ENCODE results near the gene APOA1. TPM values are rescaled to one million over a fixed set of nuclear protein-coding genes. Genes with fewer than 3 reads are reported as not detected.

The APOA1 gene
- polyA plus RNA-seq, 4 donors: 62.3 to 22,236 (median 8,002) TPM

GRCh38 chr11:116787436-116787785 lies 50.0 kb downstream of the APOA1 start:
- WGBS, 3 donors: 0 to 1% (median 0%) methylated on average over 15 of the region's 15 CpGs
- DNase-seq: no peak
- Histone ChIP-seq H3K27ac (ENCODE audit: low read depth in 1 of 3, low read length in 2 of 3) (peak overlapping the region; percentile 79 to 92 (median 84)), H3K4me1 (ENCODE audit: control insufficient read depth in 3 of 3, insufficient read depth in 2 of 3, low read depth in 1 of 3, low read length in 2 of 3) (peaks cover 6 to 33% (median 8%) of the 10 kb centered on the region in 3 donors), H3K9me3 (ENCODE audit: control insufficient read depth in 2 of 2, insufficient read depth in 1 of 2, low read depth in 1 of 2, low read length in 1 of 2) (no peaks in the 10 kb centered on the region), H3K27me3 (ENCODE audit: control insufficient read depth in 3 of 3, insufficient read depth in 3 of 3, low read length in 3 of 3) (no peaks in the 10 kb centered on the region), H3K4me3 (ENCODE audit: low read depth in 1 of 3, low read length in 3 of 3) (peak overlapping the region; percentile 86 to 89 (median 87)), H3K36me3 (ENCODE audit: control insufficient read depth in 3 of 3, insufficient read depth in 2 of 3, low read depth in 1 of 3, low read length in 3 of 3) (peaks cover 11 to 32% (median 17%) of the 10 kb centered on the region in 3 donors)
- no peak for FAIRE-seq

GRCh38 chr11:116786966-116787365 lies 50.5 kb downstream of the APOA1 start:
- no peak for FAIRE-seq
- H3K36me3 ChIP-seq (ENCODE audit: control insufficient read depth in 3 of 3, insufficient read depth in 2 of 3, low read depth in 1 of 3, low read length in 3 of 3): peaks cover 12 to 34% (median 20%) of the 10 kb centered on the region in 3 donors
- H3K4me1 ChIP-seq (ENCODE audit: control insufficient read depth in 3 of 3, insufficient read depth in 2 of 3, low read depth in 1 of 3, low read length in 2 of 3): peaks cover 6 to 28% (median 6%) of the 10 kb centered on the region in 3 donors
- peak overlapping the region; percentile 86 to 89 (median 87) for H3K4me3 ChIP-seq (ENCODE audit: low read depth in 1 of 3, low read length in 3 of 3)
- peak overlapping the region in 1 of 3 donors; percentile 92 for H3K27ac ChIP-seq (ENCODE audit: low read depth in 1 of 3, low read length in 2 of 3)
- DNase-seq: no peak
- WGBS, 3 donors: 42 to 62% (median 47%) methylated on average over 5 of the region's 5 CpGs
- no peaks in the 10 kb centered on the region for H3K27me3 ChIP-seq (ENCODE audit: control insufficient read depth in 3 of 3, insufficient read depth in 3 of 3, low read length in 3 of 3)
- no peaks in the 10 kb centered on the region for H3K9me3 ChIP-seq (ENCODE audit: control insufficient read depth in 2 of 2, insufficient read depth in 1 of 2, low read depth in 1 of 2, low read length in 1 of 2)

- DNase-seq (no peak), FAIRE-seq (no peak)
- H3K36me3 ChIP-seq (ENCODE audit: control insufficient read depth in 3 of 3, insufficient read depth in 2 of 3, low read depth in 1 of 3, low read length in 3 of 3): peaks cover 14 to 36% (median 21%) of the 10 kb centered on the region in 3 donors
- H3K9me3 ChIP-seq (ENCODE audit: control insufficient read depth in 2 of 2, insufficient read depth in 1 of 2, low read depth in 1 of 2, low read length in 1 of 2): no peaks in the 10 kb centered on the region
- 68 to 86% (median 73%) methylated on average over 2 of the region's 2 CpGs for WGBS, 3 donors
- H3K4me3 ChIP-seq (ENCODE audit: low read depth in 1 of 3, low read length in 3 of 3): no peak overlapping the region
- H3K4me1 ChIP-seq (ENCODE audit: control insufficient read depth in 3 of 3, insufficient read depth in 2 of 3, low read depth in 1 of 3, low read length in 2 of 3): peaks cover 4 to 22% (median 6%) of the 10 kb centered on the region in 3 donors
- H3K27me3 ChIP-seq (ENCODE audit: control insufficient read depth in 3 of 3, insufficient read depth in 3 of 3, low read length in 3 of 3): no peaks in the 10 kb centered on the region
- no peak overlapping the region for H3K27ac ChIP-seq (ENCODE audit: low read depth in 1 of 3, low read length in 2 of 3)
These were observed 51.1 kb downstream of the APOA1 start for GRCh38 chr11:116786326-116786725.

Other genes with a start within 250 kb of the APOA1 start
- 10 to 100 TPM; 13.6 to 29.1 (median 20.0) TPM for gene BUD13, start 64.6 kb downstream of the APOA1 start, polyA plus RNA-seq
- gene ZPR1, start 49.6 kb downstream of the APOA1 start, polyA plus RNA-seq: 10 to 100 TPM; 24.5 to 42.9 (median 28.2) TPM
- gene APOA5, start 45.7 kb downstream of the APOA1 start, polyA plus RNA-seq: under 1 TPM in 2 of 4 donors, not detected in 2; 0.22 to 0.43 TPM
- 1,000 to 10,000 TPM in 2 of 4 donors, 100 to 1,000 TPM in 2; 338 to 9,049 (median 4,672) TPM for gene APOA4, start 14.3 kb downstream of the APOA1 start, polyA plus RNA-seq
- gene APOC3, start 7.7 kb downstream of the APOA1 start, polyA plus RNA-seq: over 10,000 TPM in 1 of 4 donors, 1,000 to 10,000 TPM in 2, 100 to 1,000 TPM in 1; 273 to 10,182 (median 3,455) TPM